Measurements from ENCODE around the gene RANGAP1. TPM values are rescaled to one million over a fixed set of nuclear protein-coding genes. Genes with fewer than 3 reads are reported as not detected.
"Not testable (repeated sequence)": the region's sequence is repeated elsewhere in the genome, so short reads cannot be mapped to it uniquely, and the experiment has no call there.

RANGAP1 gene
- total RNA-seq, 1 experiment from 2014 or later = 110 TPM

GRCh38 chr22:41301085-41302020 is 15.4 kb upstream of the RANGAP1 start, which contains the start of gene ZC3H7B:
Gene ZC3H7B (plus strand): TSS chr22:41301525. CDS start chr22:41320661, 19,136 bp downstream.
- peak; percentile 78 for DNase-seq (ENCODE audit: low read depth)

- DNase-seq (ENCODE audit: low read depth) = no peak
These were observed 14.7 kb upstream of the RANGAP1 start for GRCh38 chr22:41300661-41301060.

GRCh38 chr22:41296826-41297667 is 11.1 kb upstream of the RANGAP1 start:
- no peak for DNase-seq (ENCODE audit: low read depth)

GRCh38 chr22:41294816-41295215 is 8.8 kb upstream of the RANGAP1 start:
- not testable (repeated sequence) for DNase-seq (ENCODE audit: low read depth)

GRCh38 chr22:41290262-41291221 is 4.6 kb upstream of the RANGAP1 start:
- DNase-seq (ENCODE audit: low read depth) = peak; percentile 70

GRCh38 chr22:41289671-41290070 is 3.7 kb upstream of the RANGAP1 start:
- DNase-seq (ENCODE audit: low read depth) = no peak

GRCh38 chr22:41288245-41288946 is 2.4 kb upstream of the RANGAP1 start:
- peak; percentile 54 for DNase-seq (ENCODE audit: low read depth)

- peak; percentile 14 for DNase-seq (ENCODE audit: low read depth)
These were observed 678 bp upstream of the RANGAP1 start for GRCh38 chr22:41286639-41287091.

- DNase-seq (ENCODE audit: low read depth) = peak; percentile 85
These were observed 557 bp downstream of the RANGAP1 start for GRCh38 chr22:41285441-41285819.

- DNase-seq (ENCODE audit: low read depth) = no peak
These were observed 1.5 kb downstream of the RANGAP1 start for GRCh38 chr22:41284465-41284864.

GRCh38 chr22:41280854-41281253 is 5.1 kb downstream of the RANGAP1 start:
- DNase-seq (ENCODE audit: low read depth) = no peak

- no peak for DNase-seq (ENCODE audit: low read depth)
These were observed 5.9 kb downstream of the RANGAP1 start for GRCh38 chr22:41280065-41280464.

- no peak for DNase-seq (ENCODE audit: low read depth)
These were observed 11.1 kb downstream of the RANGAP1 start for GRCh38 chr22:41274856-41275255.

- no peak for DNase-seq (ENCODE audit: low read depth)
These were observed 12.9 kb downstream of the RANGAP1 start for GRCh38 chr22:41273128-41273527.

GRCh38 chr22:41271787-41272186 is 14.2 kb downstream of the RANGAP1 start:
- DNase-seq (ENCODE audit: low read depth) = no peak

GRCh38 chr22:41267958-41268357 is 18.0 kb downstream of the RANGAP1 start:
- no peak for DNase-seq (ENCODE audit: low read depth)

- DNase-seq (ENCODE audit: low read depth) = no peak
These were observed 21.5 kb downstream of the RANGAP1 start for GRCh38 chr22:41264408-41264941.

- DNase-seq (ENCODE audit: low read depth) = no peak
These were observed 22.3 kb downstream of the RANGAP1 start for GRCh38 chr22:41263704-41264103.

GRCh38 chr22:41262250-41262765 is 23.7 kb downstream of the RANGAP1 start:
- DNase-seq (ENCODE audit: low read depth) = no peak
